H1 (cell line): ENCODE measurements around the gene TRA2A. TPM values are rescaled to one million over a fixed set of nuclear protein-coding genes. Genes with fewer than 3 reads are reported as not detected.

Experiments used
- CTCF ChIA-PET: fragments of 300-600 bp; sonication (Branson Sonifier 250); formaldehyde crosslinking; loops from one replicate; lab custom pipeline; 2021; ENCODE audit not compliant: partially characterized antibody; lab: Charles Lee
- POLR2A ChIA-PET: fragments of 300-600 bp; sonication (Branson Sonifier 250); formaldehyde crosslinking; loops from one replicate; lab custom pipeline; 2021; ENCODE audit warnings: inconsistent platforms; ENCODE audit not compliant: partially characterized antibody; lab: Charles Lee
- DNase-seq, 2 experiments: peaks; one replicate each; pipeline versions ENCODE4 v3.0.0 to v3.0.0-alpha.2; 2010 to 2022; ENCODE audit warnings: low spot score in 2 of 2, low read depth in 1 of 2, mixed read lengths in 1 of 2
- FAIRE-seq: peaks from 2 replicates; lab custom pipeline; 2011; peaks lifted over from hg19 to GRCh38; lab: Jason Lieb, UNC
- H2AFZ ChIP-seq: 2 replicates; pipeline ENCODE4 v1.8.1; 2012; ENCODE audit warnings: low read length, inconsistent platforms
- H2AK5ac ChIP-seq: 2 replicates; pipeline ENCODE4 v1.6.1; 2013; ENCODE audit warnings: low read depth, low read length
- H2BK120ac ChIP-seq: replicated peaks from 2 replicates; pipeline ENCODE3; 2013; ENCODE audit warnings: low read depth, low read length, inconsistent platforms
- H2BK12ac ChIP-seq: 2 replicates; pipeline ENCODE4 v1.6.1; 2013; ENCODE audit warnings: low read depth, low read length
- H2BK15ac ChIP-seq: 2 replicates; pipeline ENCODE4 v1.6.1; 2013; ENCODE audit warnings: low read length
- H2BK20ac ChIP-seq: 2 replicates; pipeline ENCODE4 v1.6.1; 2013; ENCODE audit warnings: low read length
- H2BK5ac ChIP-seq: 2 replicates; pipeline ENCODE4 v1.6.1; 2013; ENCODE audit warnings: low read depth, low read length
- H3K14ac ChIP-seq: 2 replicates; pipeline ENCODE4 v1.6.1; 2013; ENCODE audit warnings: inconsistent platforms; ENCODE audit not compliant: insufficient read length
- H3K18ac ChIP-seq: 2 replicates; pipeline ENCODE4 v1.6.1; 2013; ENCODE audit warnings: low read length; ENCODE audit errors: extremely low read depth
- H3K23ac ChIP-seq: 2 replicates; pipeline ENCODE4 v1.6.1; 2013; ENCODE audit warnings: inconsistent platforms; ENCODE audit not compliant: insufficient read length
- H3K23me2 ChIP-seq: 2 replicates; pipeline ENCODE4 v1.6.1; 2013; ENCODE audit warnings: low read depth, low read length
- H3K27ac ChIP-seq: 2 replicates; pipeline ENCODE4 v1.6.1; 2011; ENCODE audit warnings: low read depth, low read length, inconsistent platforms
- H3K27me3 ChIP-seq, 4 experiments: replicated peaks in 1 of 4; 1 replicate in 1 of 4; 2 replicates in 3 of 4; pipeline versions ENCODE4 v1.6.1 to v1.8.1; 2011 to 2013; ENCODE audit warnings: low read length in 3 of 4, mild to moderate bottlenecking in 3 of 4, inconsistent platforms in 2 of 4, mixed read lengths in 2 of 4, moderate library complexity in 1 of 4; ENCODE audit not compliant: control insufficient read depth in 3 of 4, insufficient read depth in 3 of 4; ENCODE audit errors: extremely low read depth in 1 of 4
- H3K36me3 ChIP-seq, 4 experiments: 2 replicates each; pipeline versions ENCODE4 v1.6.1 to v1.8.1; 2011 to 2013; ENCODE audit warnings: mild to moderate bottlenecking in 4 of 4, low read length in 3 of 4, moderate library complexity in 2 of 4, control low read depth in 1 of 4, inconsistent platforms in 1 of 4; ENCODE audit not compliant: insufficient read depth in 4 of 4, control insufficient read depth in 2 of 4
- H3K4ac ChIP-seq: replicated peaks from 2 replicates; pipeline ENCODE3; 2013; ENCODE audit warnings: low read length, low read depth, mixed read lengths, inconsistent platforms; ENCODE audit not compliant: insufficient read length
- H3K4me1 ChIP-seq, 4 experiments: replicated peaks in 1 of 4; 1 replicate in 1 of 4; 2 replicates in 3 of 4; pipeline versions ENCODE4 v1.6.1 to v1.8.1; 2011 to 2013; ENCODE audit warnings: low read length in 3 of 4, inconsistent platforms in 2 of 4, mixed read lengths in 1 of 4; ENCODE audit not compliant: insufficient read depth in 4 of 4, control insufficient read depth in 3 of 4
- H3K4me2 ChIP-seq, 2 experiments: 2 replicates each; pipeline versions ENCODE4 v1.6.1 to v1.8.1; 2011 to 2013; ENCODE audit warnings: low read depth in 2 of 2, low read length in 2 of 2, control low read depth in 1 of 2, inconsistent platforms in 1 of 2, mild to moderate bottlenecking in 1 of 2; ENCODE audit not compliant: insufficient read depth in 1 of 2
- H3K4me3 ChIP-seq, 4 experiments: fragments of 200-600, 300-600 bp in 1 of 4; sonication (generic), shearing (Covaris generic), sonication (Bioruptor Twin) in 1 of 4; 2 replicates each; pipeline versions ENCODE4 v1.5.1 to v1.8.1; 2011 to 2016; ENCODE audit warnings: low read length in 4 of 4, low read depth in 3 of 4, control low read depth in 2 of 4, inconsistent platforms in 2 of 4, mild to moderate bottlenecking in 2 of 4, mixed read lengths in 1 of 4, moderate library complexity in 1 of 4; ENCODE audit not compliant: insufficient read depth in 2 of 4; ENCODE audit errors: extremely low read depth in 1 of 4
- H3K56ac ChIP-seq: replicated peaks from 2 replicates; pipeline ENCODE3; 2013; ENCODE audit warnings: low read depth, mild to moderate bottlenecking, mixed read lengths, low read length, inconsistent platforms; ENCODE audit not compliant: insufficient read length
- H3K79me1 ChIP-seq: 2 replicates; pipeline ENCODE4 v1.6.1; 2013; ENCODE audit warnings: low read depth, low read length, control low read depth
- H3K79me2 ChIP-seq, 2 experiments: 2 replicates each; pipeline versions ENCODE4 v1.6.1 to v1.8.1; 2012 to 2013; ENCODE audit warnings: low read length in 2 of 2, mild to moderate bottlenecking in 2 of 2, inconsistent platforms in 1 of 2; ENCODE audit not compliant: insufficient read depth in 2 of 2, control insufficient read depth in 1 of 2
- H3K9ac ChIP-seq, 4 experiments: replicated peaks in 1 of 4; 1 replicate in 1 of 4; 2 replicates in 3 of 4; pipeline versions ENCODE4 v1.6.1 to v1.8.1; 2011 to 2013; ENCODE audit warnings: low read depth in 3 of 4, low read length in 3 of 4, control low read depth in 2 of 4, mild to moderate bottlenecking in 2 of 4, moderate library complexity in 2 of 4, inconsistent platforms in 1 of 4; ENCODE audit errors: extremely low read depth in 1 of 4
- H3K9me3 ChIP-seq, 2 experiments: 2 replicates each; pipeline versions ENCODE4 v1.6.1 to v1.8.1; 2012 to 2013; ENCODE audit warnings: mild to moderate bottlenecking in 2 of 2, moderate library complexity in 2 of 2, control low read depth in 1 of 2, inconsistent platforms in 1 of 2, low read depth in 1 of 2, low read length in 1 of 2, mixed read lengths in 1 of 2; ENCODE audit not compliant: insufficient read depth in 2 of 2
- H4K20me1 ChIP-seq, 2 experiments: replicated peaks in 1 of 2; 2 replicates each; pipeline versions ENCODE3 to v1.8.1; 2011 to 2013; ENCODE audit warnings: inconsistent platforms in 2 of 2, low read length in 2 of 2, mild to moderate bottlenecking in 1 of 2; ENCODE audit not compliant: insufficient read depth in 2 of 2, control insufficient read depth in 1 of 2
- H4K5ac ChIP-seq: 2 replicates; pipeline ENCODE4 v1.6.1; 2013; ENCODE audit warnings: low read length, low read depth, mixed read lengths, inconsistent platforms; ENCODE audit not compliant: insufficient read length
- H4K8ac ChIP-seq: 2 replicates; pipeline ENCODE4 v1.8.0; 2013; ENCODE audit warnings: mild to moderate bottlenecking, moderate library complexity, low read length, inconsistent platforms; ENCODE audit not compliant: insufficient read depth; ENCODE audit errors: extremely low read depth
- H4K91ac ChIP-seq: replicated peaks from 2 replicates; pipeline ENCODE3; 2013; ENCODE audit warnings: low read length, mixed read lengths, inconsistent platforms; ENCODE audit not compliant: insufficient read length
- CTBP2 ChIP-seq: IDR thresholded peaks from 2 replicates; pipeline ENCODE4 v1.7.0; 2011; ENCODE audit warnings: borderline replicate concordance, mild to moderate bottlenecking, moderate library complexity, mixed read lengths, low read length; ENCODE audit not compliant: insufficient read depth, insufficient read length
- E2F6 ChIP-seq: IDR thresholded peaks from 2 replicates; pipeline ENCODE4 v1.6.1; 2012; ENCODE audit warnings: inconsistent platforms
- JUND ChIP-seq: IDR thresholded peaks from 2 replicates; pipeline ENCODE4 v1.6.1; 2011; ENCODE audit warnings: mild to moderate bottlenecking, improper control_type of control experiment, low read length
- KDM5A ChIP-seq: fragments of 200-600 bp; IDR thresholded peaks from 2 replicates; pipeline ENCODE4 v1.7.1; 2012; ENCODE audit warnings: mild to moderate bottlenecking, low read length, inconsistent platforms, mixed read lengths
- TAF1 ChIP-seq: IDR thresholded peaks from 2 replicates; pipeline ENCODE4 v1.6.1; 2011; ENCODE audit warnings: mild to moderate bottlenecking, low read depth, low read length
- WGBS, 2 experiments: shearing (Covaris generic) in 1 of 2; methylation state at CpG; one replicate each; pipeline versions ENCODE4 v1.1.6 to v1.1.7; 2013 to 2015; ENCODE audit warnings: low lambda C conversion rate in 2 of 2, mixed read lengths in 2 of 2, inconsistent platforms in 1 of 2, low coverage in 1 of 2, missing lambda C conversion rate in 1 of 2; ENCODE audit not compliant: insufficient replicate concordance in 2 of 2, insufficient coverage in 1 of 2, insufficient read length in 1 of 2; ENCODE audit errors: extremely low coverage in 1 of 2, missing lambda C conversion rate in 1 of 2; 5-methylcytosine and 5-hydroxymethylcytosine counted together
- long read RNA-seq, 2 experiments: library from RNA in 1 of 2; library from capped mRNA in 1 of 2; stranded (forward); transcript quantifications; one replicate each; pipeline ENCODE4 v2.0.0, GENCODE V29; 2021; ENCODE audit warnings: inconsistent platforms in 1 of 2
- polyA minus RNA-seq, 3 experiments: library from RNA; depleted of rRNA, polyadenylated mRNA; stranded (reverse); fragments of >200 nt; gene quantifications; 1 replicate in 2 of 3; 2 replicates in 1 of 3; pipeline ENCODE4 v1.2.3, GENCODE V29; 2011
- polyA plus RNA-seq, 7 experiments: library from polyadenylated mRNA; depleted of rRNA in 3 of 7; stranded (reverse) in 5 of 7; unstranded in 2 of 7; fragments of >200 nt in 5 of 7; fragments of 200-250 nt in 2 of 7; gene quantifications; 1 replicate in 5 of 7; 2 replicates in 1 of 7; 4 replicates in 1 of 7; pipeline versions ENCODE4 v1.2.1 to v1.2.3, GENCODE V29; 2011 to 2013; ENCODE audit warnings: missing spikeins in 2 of 7, mixed read lengths in 2 of 7
- total RNA-seq: library from RNA; stranded (reverse); fragmentation: NEBNext Ultra II Directional; extraction: Animal tissue kit (Norgen Biotek cat#: 25700); gene quantifications from 2 replicates; pipeline ENCODE4 v1.2.1, GENCODE V29; 2021

Gene TRA2A
- total RNA-seq (122 and 125 TPM in 2 replicates), polyA plus RNA-seq (2011; rRNA removed) (54.4 and 116 TPM in 2 replicates), polyA minus RNA-seq (2011; rRNA and poly(A)+ RNA removed) (77.5 and 105 TPM in 2 replicates)
- 69.8 TPM for polyA plus RNA-seq (2011; cell fraction: cytosol; rRNA removed)
- polyA plus RNA-seq (2011; cell fraction: nucleus; rRNA removed): 38.2 TPM
- 80.3 to 93.1 TPM (median 84.8 TPM) in 4 replicates for polyA plus RNA-seq (2012, experiment 1 of 2)
- polyA plus RNA-seq (2012, experiment 2 of 2): 11.4 TPM
- polyA plus RNA-seq (2013, experiment 1 of 2): 75.1 TPM
- 77.3 TPM for polyA plus RNA-seq (2013, experiment 2 of 2)
- polyA minus RNA-seq (2011; cell fraction: cytosol; rRNA and poly(A)+ RNA removed): 84.0 TPM
- 87.1 TPM for polyA minus RNA-seq (2011; cell fraction: nucleus; rRNA and poly(A)+ RNA removed)
- long read RNA-seq, experiment 1, transcript TRA2A-201 (8 exons, 1,845 nt): major isoform, 14 of 56 reads
- long read RNA-seq, experiment 1, partial matches to known transcripts: 22 of 56 reads
- long read RNA-seq, experiment 1, other reads (novel, unspliced or antisense): 15 of 56 reads
- long read RNA-seq, experiment 2, transcript TRA2A-206 (3 exons, 661 nt): major isoform, 22 of 67 reads
- long read RNA-seq, experiment 2, transcript TRA2A-201 (8 exons, 1,845 nt): major isoform, 22 of 67 reads
- long read RNA-seq, experiment 2, partial matches to known transcripts: 3 of 67 reads
- long read RNA-seq, experiment 2, other reads (novel, unspliced or antisense): 16 of 67 reads

- Histone ChIP-seq H3K14ac (peak within 1 kb of the TSS; percentile 92), H3K56ac (peak within 1 kb of the TSS; percentile 97), H3K9me3 (no peaks in the 10 kb centered on the region), H3K4me1 (peaks cover 0 to 10% (median 5%) of the 10 kb centered on the region in 4 experiments; a peak in 5 of 7 replicates), H3K9ac (peak within 1 kb of the TSS; percentile 96 to 100 (median 100)), H2AFZ (peak within 1 kb of the TSS; percentile 74; the same call in 1 of the 2 replicates), H3K23ac (peak within 1 kb of the TSS; percentile 75), H3K4me3 (peak within 1 kb of the TSS; percentile 89 to 100 (median 100)), H4K20me1 (peaks cover 14 to 27% of the 10 kb centered on the region in 2 experiments), H3K27me3 (no peaks in the 10 kb centered on the region), H2BK5ac (peak within 1 kb of the TSS; percentile 100), H2AK5ac (peak within 1 kb of the TSS; percentile 99), H4K5ac (peak within 1 kb of the TSS; percentile 100), H3K36me3 (peaks cover 0 to 2% (median 0%) of the 10 kb centered on the region in 4 experiments; a peak in 1 of 8 replicates), H2BK12ac (peak within 1 kb of the TSS; percentile 68), H2BK15ac (0 out of 2 replicates have a peak within 1 kb of the TSS, but pooled peaks have one; percentile 19), H3K79me2 (peaks cover 41 to 49% of the 10 kb centered on the region in 2 experiments), H2BK120ac (peak within 1 kb of the TSS; percentile 94), H3K4ac (peak within 1 kb of the TSS; percentile 100), H2BK20ac (no peak within 1 kb of the TSS), H3K18ac (peak within 1 kb of the TSS; percentile 97), H4K91ac (peak within 1 kb of the TSS; percentile 100), H3K79me1 (no peaks in the 10 kb centered on the region), H3K4me2 (peak within 1 kb of the TSS; percentile 66 to 74), H4K8ac (peak within 1 kb of the TSS; percentile 100), H3K23me2 (no peaks in the 10 kb centered on the region; the same call in 1 of the 2 replicates), H3K27ac (peak within 1 kb of the TSS; percentile 100)
- 15% methylated on average over 48 of the region's 50 CpGs; no CpG with 5 or more reads in 1 of the 2 experiments for WGBS, 2 experiments
- POLR2A ChIA-PET: interaction anchor here (0.5 to 5.8 kb wide), 31 partner anchors 8 to 427 kb away, joined by 3 to 52 read pairs (median 4); partner anchors contain the start of gene IGF2BP3
- DNase-seq (peak; percentile 86 to 99), FAIRE-seq (no peak)
- CTCF ChIA-PET: interaction anchor here (0.6 to 1.3 kb wide), 2 partner anchors 15 to 254 kb away, joined by 3 to 6 read pairs; no protein-coding TSS in a partner anchor
- peak; percentile 100 for TF ChIP-seq TAF1
- TF ChIP-seq CTBP2: no peak
- TF ChIP-seq KDM5A: no peak
- peak; percentile 67; the same call in 1 of the 2 replicates for TF ChIP-seq E2F6
- TF ChIP-seq JUND: 0 out of 2 replicates have a peak, but pooled peaks have one; percentile 13
These were observed at the start of gene TRA2A for GRCh38 chr7:23531794-23532489. TSS of gene TRA2A (minus strand) at chr7:23531981. CDS start at chr7:23531824, 157 bp downstream.
